ENCODE measurements around the gene TCEA2.

TCEA2 gene

DNA sequence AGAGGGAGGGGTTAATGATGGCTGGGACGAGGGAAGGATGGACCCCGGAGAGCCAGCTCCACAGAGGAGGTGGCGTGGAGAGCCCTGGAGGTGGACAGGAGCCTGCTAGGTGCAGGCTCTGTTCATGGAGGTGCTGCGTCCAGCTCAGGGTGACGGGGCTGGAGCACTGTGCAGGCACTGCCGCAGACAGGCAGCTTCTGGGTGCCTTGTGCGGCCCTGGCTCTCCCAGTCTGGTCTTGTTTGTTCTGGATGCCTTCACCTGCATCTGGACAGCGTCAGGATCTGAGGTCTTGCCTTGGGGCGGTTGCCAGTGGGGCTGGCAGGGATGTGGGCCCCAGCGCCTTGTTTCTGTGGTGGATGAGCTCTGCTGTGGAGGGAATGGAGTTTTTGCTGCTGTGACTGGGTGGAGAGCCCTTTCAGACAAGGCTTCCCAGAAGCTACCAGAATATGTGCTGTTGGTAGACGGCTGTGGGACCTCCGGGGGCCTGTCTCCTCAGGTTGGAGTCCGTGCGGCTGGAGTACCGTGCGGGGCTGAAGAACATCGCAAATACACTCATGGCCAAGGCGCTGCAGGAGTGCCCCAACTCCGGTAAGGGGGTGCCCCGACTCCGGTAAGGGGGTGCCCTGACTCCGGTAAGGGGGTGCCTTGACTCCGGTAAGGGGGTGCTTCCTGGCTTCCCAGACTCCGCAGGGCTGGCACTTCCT, 34.9 kb upstream of the TCEA2 start:
- H3K4me3 ChIP-seq (ENCODE audit: insufficient read depth, low read depth, low read length, poor library complexity, severe bottlenecking) = no peak overlapping the region
- no peak overlapping the region for H3K27ac ChIP-seq (ENCODE audit: insufficient read depth, low read length, poor library complexity, severe bottlenecking)
- DNase-seq = no peak
- H3K27me3 ChIP-seq (replicated peaks; ENCODE audit: control insufficient read depth, insufficient read depth, low read length, poor library complexity, severe bottlenecking) = no peaks in the 10 kb centered on the region
- peaks cover 94% of the 10 kb centered on the region for H3K36me3 ChIP-seq (ENCODE audit: control insufficient read depth, insufficient read depth, low read length)
- no peaks in the 10 kb centered on the region for H3K9me3 ChIP-seq (ENCODE audit: control insufficient read depth, low read length)
- no peaks in the 10 kb centered on the region for H3K4me1 ChIP-seq (ENCODE audit: control insufficient read depth, insufficient read depth, low read length, poor library complexity, severe bottlenecking)

DNA sequence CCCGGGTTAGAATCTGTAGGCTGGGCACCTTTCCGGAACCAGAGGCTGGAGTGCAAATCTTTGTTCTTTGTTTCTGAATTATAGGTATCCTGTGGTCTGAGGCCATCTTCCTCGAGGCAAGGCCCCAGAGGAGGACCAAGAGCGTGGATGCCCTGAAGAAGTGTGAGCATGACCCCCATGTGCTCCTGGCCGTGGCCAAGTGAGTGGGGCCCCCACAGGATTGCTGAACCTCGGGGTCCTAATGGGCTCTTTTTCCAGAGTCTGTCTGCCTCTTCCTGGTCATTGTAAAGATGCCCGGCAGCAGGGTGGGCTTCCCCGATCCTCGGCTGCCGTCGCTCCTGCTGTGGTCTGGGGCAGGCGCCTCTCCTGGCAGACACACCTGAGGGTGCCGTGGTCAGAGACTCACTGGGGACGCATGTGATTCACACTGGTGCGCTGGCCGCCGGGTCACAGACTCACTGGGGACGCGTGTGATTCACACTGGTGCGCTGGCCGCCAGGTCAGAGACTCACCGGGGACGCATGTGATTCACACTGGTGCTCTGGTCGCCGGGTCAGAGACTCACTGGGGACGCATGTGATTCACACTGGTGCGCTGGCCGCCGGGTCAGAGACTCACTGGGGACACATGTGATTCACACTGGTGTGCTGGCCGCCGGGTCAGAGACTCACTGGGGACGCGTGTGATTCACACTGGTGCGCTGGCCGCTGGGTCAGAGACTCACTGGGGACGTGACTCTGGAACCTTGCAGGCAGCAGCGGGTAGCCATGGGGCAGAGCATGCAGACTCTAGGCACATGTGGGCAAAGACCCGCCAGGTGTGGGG, 33.5 kb upstream of the TCEA2 start:
- no peak overlapping the region for H3K4me3 ChIP-seq (ENCODE audit: insufficient read depth, low read depth, low read length, poor library complexity, severe bottlenecking)
- DNase-seq = no peak
- H3K27ac ChIP-seq (ENCODE audit: insufficient read depth, low read length, poor library complexity, severe bottlenecking) = no peak overlapping the region
- H3K27me3 ChIP-seq (replicated peaks; ENCODE audit: control insufficient read depth, insufficient read depth, low read length, poor library complexity, severe bottlenecking) = no peaks in the 10 kb centered on the region
- H3K36me3 ChIP-seq (ENCODE audit: control insufficient read depth, insufficient read depth, low read length) = peaks cover 85% of the 10 kb centered on the region
- no peaks in the 10 kb centered on the region for H3K9me3 ChIP-seq (ENCODE audit: control insufficient read depth, low read length)
- peaks cover 7% of the 10 kb centered on the region for H3K4me1 ChIP-seq (ENCODE audit: control insufficient read depth, insufficient read depth, low read length, poor library complexity, severe bottlenecking)

DNA sequence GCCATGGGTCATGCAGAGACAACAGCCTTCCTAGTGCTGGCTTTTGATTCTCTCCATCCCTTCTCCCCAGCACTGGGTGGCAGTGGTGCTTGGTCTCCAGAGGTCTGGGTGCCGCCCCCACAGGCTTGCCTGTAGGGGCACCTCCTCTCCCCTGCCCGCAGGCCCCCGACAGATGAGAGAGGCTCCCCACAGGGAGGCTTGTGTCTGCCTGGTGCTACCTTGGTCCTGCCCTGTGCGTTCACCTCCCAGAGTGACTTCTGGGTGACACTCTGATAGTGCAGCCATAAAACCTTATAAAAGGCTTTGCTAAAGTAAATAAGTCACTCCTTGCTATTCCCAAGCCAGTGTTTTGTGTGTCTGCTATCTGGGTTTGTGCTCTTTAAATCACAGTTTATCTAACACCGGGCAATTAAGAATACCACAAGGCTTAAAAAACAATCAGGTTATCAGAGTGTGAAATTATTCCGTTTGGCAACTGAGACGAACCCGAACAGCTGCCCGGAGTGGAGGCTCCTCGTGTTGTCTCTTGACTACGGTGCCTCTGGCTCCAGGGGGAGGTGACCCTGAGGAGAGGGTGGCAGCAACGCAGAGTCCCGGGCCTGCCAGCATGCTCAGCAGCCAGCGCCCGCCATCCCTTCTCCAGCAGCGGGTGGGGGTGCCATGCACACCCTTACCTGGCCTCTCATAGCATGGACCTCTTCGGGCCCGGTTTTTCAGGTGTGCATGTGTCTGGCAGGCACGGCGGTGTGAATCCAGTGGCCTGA, 32.4 kb upstream of the TCEA2 start:
- Histone ChIP-seq H3K9me3 (ENCODE audit: control insufficient read depth, low read length) (no peaks in the 10 kb centered on the region), H3K4me3 (ENCODE audit: insufficient read depth, low read depth, low read length, poor library complexity, severe bottlenecking) (no peak overlapping the region), H3K4me1 (ENCODE audit: control insufficient read depth, insufficient read depth, low read length, poor library complexity, severe bottlenecking) (peaks cover 17% of the 10 kb centered on the region), H3K27me3 (replicated peaks; ENCODE audit: control insufficient read depth, insufficient read depth, low read length, poor library complexity, severe bottlenecking) (no peaks in the 10 kb centered on the region), H3K36me3 (ENCODE audit: control insufficient read depth, insufficient read depth, low read length) (peaks cover 74% of the 10 kb centered on the region), H3K27ac (ENCODE audit: insufficient read depth, low read length, poor library complexity, severe bottlenecking) (no peak overlapping the region)
- DNase-seq = no peak

DNA sequence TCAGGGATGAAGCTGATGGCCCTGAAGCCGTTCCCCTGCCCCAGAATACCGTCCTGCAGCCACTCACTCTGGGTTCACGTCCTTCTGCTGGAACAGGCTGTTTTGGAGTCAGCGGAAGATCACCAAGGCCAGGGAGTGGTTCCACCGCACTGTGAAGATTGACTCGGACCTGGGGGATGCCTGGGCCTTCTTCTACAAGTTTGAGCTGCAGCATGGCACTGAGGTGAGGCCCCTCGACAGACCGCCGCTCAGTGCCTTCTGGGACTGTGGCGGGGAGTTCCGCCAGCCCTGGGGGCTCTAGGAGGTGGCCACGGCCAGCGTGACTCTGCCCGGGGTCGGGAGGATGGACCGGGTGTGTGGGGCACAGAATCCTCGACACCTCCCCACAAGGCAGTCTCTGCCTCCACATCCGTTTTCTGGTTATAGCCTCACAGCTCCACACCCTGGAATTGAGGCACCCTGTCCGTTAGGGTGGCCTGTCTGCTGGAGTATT, 31.1 kb upstream of the TCEA2 start:
- no peak overlapping the region for H3K27ac ChIP-seq (ENCODE audit: insufficient read depth, low read length, poor library complexity, severe bottlenecking)
- no peaks in the 10 kb centered on the region for H3K9me3 ChIP-seq (ENCODE audit: control insufficient read depth, low read length)
- no peaks in the 10 kb centered on the region for H3K27me3 ChIP-seq (replicated peaks; ENCODE audit: control insufficient read depth, insufficient read depth, low read length, poor library complexity, severe bottlenecking)
- H3K4me3 ChIP-seq (ENCODE audit: insufficient read depth, low read depth, low read length, poor library complexity, severe bottlenecking) = no peak overlapping the region
- H3K36me3 ChIP-seq (ENCODE audit: control insufficient read depth, insufficient read depth, low read length) = peaks cover 61% of the 10 kb centered on the region
- peaks cover 29% of the 10 kb centered on the region for H3K4me1 ChIP-seq (ENCODE audit: control insufficient read depth, insufficient read depth, low read length, poor library complexity, severe bottlenecking)
- no peak for DNase-seq

DNA sequence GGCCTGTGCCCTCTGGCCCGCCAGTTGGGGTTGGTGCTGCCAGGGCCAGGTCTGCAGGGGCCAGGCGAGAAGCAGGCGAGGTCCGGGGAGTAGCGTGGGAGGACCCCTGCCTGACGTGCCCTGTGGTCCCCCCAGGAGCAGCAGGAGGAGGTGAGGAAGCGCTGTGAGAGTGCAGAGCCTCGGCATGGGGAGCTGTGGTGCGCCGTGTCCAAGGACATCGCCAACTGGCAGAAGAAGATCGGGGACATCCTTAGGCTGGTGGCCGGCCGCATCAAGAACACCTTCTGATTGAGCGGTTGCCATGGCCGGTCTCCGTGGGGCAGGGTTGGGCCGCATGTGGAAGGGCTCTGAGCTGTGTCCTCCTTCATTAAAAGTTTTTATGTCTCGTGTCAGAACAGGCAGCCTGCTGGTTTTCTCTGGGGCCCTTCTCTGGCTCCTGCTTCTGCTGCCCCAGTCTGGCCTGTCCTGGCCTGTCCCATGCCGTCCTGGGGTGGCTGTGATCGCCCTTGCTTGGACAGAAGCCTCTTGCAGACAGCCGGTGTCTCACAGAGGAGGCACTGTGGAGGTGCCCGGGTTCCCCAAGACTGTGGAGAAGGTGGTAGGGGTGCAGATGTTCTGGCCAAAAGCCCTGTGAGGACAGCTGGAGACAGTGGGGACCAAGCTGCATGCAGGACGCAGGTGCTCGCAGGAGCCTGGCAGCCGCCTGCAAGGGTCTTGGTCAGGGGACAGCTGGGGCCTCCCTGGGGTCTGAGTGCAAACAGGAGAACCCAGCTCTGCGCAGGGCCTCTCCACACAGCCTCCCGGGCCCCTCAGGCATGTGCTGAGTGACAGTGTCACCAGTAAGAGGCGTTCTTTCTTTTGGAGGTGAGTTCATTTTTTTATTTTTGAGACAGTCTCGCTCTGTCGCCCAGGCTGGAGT, 30.0 kb upstream of the TCEA2 start:
- peaks cover 50% of the 10 kb centered on the region for H3K36me3 ChIP-seq (ENCODE audit: control insufficient read depth, insufficient read depth, low read length)
- H3K9me3 ChIP-seq (ENCODE audit: control insufficient read depth, low read length) = no peaks in the 10 kb centered on the region
- DNase-seq = no peak
- no peaks in the 10 kb centered on the region for H3K27me3 ChIP-seq (replicated peaks; ENCODE audit: control insufficient read depth, insufficient read depth, low read length, poor library complexity, severe bottlenecking)
- no peak overlapping the region for H3K4me3 ChIP-seq (ENCODE audit: insufficient read depth, low read depth, low read length, poor library complexity, severe bottlenecking)
- H3K4me1 ChIP-seq (ENCODE audit: control insufficient read depth, insufficient read depth, low read length, poor library complexity, severe bottlenecking) = peaks cover 40% of the 10 kb centered on the region
- H3K27ac ChIP-seq (ENCODE audit: insufficient read depth, low read length, poor library complexity, severe bottlenecking) = no peak overlapping the region

DNA sequence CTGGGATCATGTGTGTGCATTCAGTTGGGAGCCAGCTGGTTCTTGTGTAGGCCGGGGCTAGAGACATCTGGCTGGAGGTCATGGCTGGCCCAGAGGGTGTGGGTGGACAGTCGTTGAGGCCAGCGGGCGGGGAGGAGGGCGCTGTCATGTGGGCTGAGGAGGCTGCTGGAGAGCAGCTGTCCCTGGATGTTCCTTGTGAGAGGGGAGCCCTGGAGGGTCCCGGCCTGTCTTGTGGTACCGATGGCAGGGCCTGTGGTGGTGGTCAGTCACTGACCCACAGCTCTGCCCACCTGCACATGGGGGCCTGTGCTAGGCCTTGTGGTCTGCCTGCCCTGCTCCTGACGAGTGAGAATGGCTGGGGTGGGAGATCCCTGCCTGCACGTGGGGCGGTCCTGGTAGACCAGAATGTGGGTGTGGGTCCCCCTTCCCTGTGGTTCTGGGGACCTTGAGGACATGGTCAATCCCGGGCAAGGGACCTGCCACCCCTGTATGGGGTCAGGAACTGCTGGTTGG, 29.0 kb upstream of the TCEA2 start:
- Histone ChIP-seq H3K4me1 (ENCODE audit: control insufficient read depth, insufficient read depth, low read length, poor library complexity, severe bottlenecking) (peaks cover 49% of the 10 kb centered on the region), H3K4me3 (ENCODE audit: insufficient read depth, low read depth, low read length, poor library complexity, severe bottlenecking) (no peak overlapping the region), H3K27me3 (replicated peaks; ENCODE audit: control insufficient read depth, insufficient read depth, low read length, poor library complexity, severe bottlenecking) (no peaks in the 10 kb centered on the region), H3K36me3 (ENCODE audit: control insufficient read depth, insufficient read depth, low read length) (peaks cover 40% of the 10 kb centered on the region), H3K27ac (ENCODE audit: insufficient read depth, low read length, poor library complexity, severe bottlenecking) (peak overlapping the region; percentile 53), H3K9me3 (ENCODE audit: control insufficient read depth, low read length) (no peaks in the 10 kb centered on the region)
- DNase-seq = no peak

DNA sequence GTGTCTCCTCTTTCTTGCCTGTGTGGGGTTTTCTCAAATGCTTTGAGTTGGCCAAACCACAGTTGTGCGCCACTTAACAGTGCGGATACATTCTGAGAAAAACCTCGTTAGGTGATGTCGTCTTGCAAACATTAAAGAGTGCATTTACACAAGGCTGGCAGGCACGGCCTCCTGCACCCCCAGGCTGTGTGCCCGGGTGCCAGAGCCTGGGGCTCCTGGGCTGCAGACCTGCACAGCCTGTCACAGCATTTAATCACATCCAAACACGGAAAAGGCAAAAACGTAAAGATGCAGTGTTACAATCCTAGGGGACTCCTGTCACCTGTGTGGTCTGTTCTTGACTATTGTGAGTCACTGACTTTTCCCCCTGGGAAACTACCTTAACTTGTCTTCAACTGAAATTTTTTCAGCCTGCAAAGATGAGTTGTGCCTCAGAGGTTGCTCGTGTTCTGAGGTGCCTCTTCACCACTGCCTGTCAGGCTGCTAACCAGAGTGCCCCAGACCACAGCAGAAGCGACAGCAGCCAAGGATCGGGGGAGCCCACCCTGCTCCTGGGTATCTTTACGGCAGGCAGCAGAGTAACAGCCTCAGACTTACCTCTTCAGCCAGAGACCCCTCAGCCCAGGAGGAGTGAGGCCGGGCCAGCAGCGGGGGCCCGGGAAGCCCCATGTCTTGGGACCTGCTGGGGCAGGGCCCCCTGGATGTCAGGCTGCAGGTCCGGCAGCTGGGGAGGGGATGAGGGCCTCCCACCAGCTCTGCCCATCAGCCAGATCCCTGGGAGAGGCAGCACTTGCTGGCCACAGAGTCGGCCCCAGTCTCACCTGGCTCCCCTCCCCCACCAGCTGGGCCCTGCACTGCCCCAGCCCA, 27.7 kb upstream of the TCEA2 start:
- peak in 2 of 3 donors; percentile 27 to 28 for DNase-seq

DNA sequence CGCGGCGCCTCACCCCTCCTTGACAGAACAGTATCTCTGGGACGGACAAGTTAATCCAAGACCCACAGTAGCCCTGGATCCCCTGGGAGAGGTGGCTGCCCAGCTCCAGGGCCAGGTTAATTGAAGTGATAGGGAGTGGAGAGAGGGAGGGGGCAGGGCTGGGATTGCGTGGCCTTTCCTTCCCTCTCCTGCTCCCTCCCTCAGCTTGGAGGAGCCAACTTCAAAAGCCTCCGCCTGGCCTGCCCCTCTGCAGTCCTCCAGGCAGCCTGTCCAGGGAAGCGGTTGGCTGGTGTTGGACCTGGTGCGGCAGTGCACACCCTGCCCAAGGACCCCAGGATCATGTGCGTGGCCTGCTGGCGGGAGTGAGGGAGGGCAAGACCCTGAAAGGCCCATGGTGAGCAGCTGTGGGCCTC, 27.1 kb upstream of the TCEA2 start, which contains the start of gene C20orf204:
C20orf204 (plus strand) TSS at position 250 of the 413 bp plus-strand sequence; CDS start at position 392, 142 bp downstream.
- Histone ChIP-seq H3K27ac (ENCODE audit: insufficient read depth, low read length, poor library complexity, severe bottlenecking) (peak within 1 kb of the TSS; percentile 53), H3K9me3 (ENCODE audit: control insufficient read depth, low read length) (no peaks in the 10 kb centered on the region), H3K36me3 (ENCODE audit: control insufficient read depth, insufficient read depth, low read length) (peaks cover 21% of the 10 kb centered on the region), H3K27me3 (replicated peaks; ENCODE audit: control insufficient read depth, insufficient read depth, low read length, poor library complexity, severe bottlenecking) (no peaks in the 10 kb centered on the region), H3K4me3 (ENCODE audit: insufficient read depth, low read depth, low read length, poor library complexity, severe bottlenecking) (no peak within 1 kb of the TSS), H3K4me1 (ENCODE audit: control insufficient read depth, insufficient read depth, low read length, poor library complexity, severe bottlenecking) (peaks cover 65% of the 10 kb centered on the region)
- no peak for DNase-seq

More for the DNA sequence above, 27.7 kb upstream of the TCEA2 start:
- peaks cover 59% of the 10 kb centered on the region for H3K4me1 ChIP-seq (ENCODE audit: control insufficient read depth, insufficient read depth, low read length, poor library complexity, severe bottlenecking)
- H3K36me3 ChIP-seq (ENCODE audit: control insufficient read depth, insufficient read depth, low read length) = peaks cover 27% of the 10 kb centered on the region
- H3K27ac ChIP-seq (ENCODE audit: insufficient read depth, low read length, poor library complexity, severe bottlenecking) = peak overlapping the region; percentile 53
- no peak overlapping the region for H3K4me3 ChIP-seq (ENCODE audit: insufficient read depth, low read depth, low read length, poor library complexity, severe bottlenecking)
- no peaks in the 10 kb centered on the region for H3K27me3 ChIP-seq (replicated peaks; ENCODE audit: control insufficient read depth, insufficient read depth, low read length, poor library complexity, severe bottlenecking)
- no peaks in the 10 kb centered on the region for H3K9me3 ChIP-seq (ENCODE audit: control insufficient read depth, low read length)

All from effector memory CD4-positive, alpha-beta T cell (primary cell).